Stimulated activated naive CD8-positive, alpha-beta T cell treated with anti-CD3 and anti-CD28 coated beads, Interleukin-15, amount 100 ng/mL, for 72 hours (primary cell): ENCODE measurements around the gene FLT1.

Experiments
- ATAC-seq: fragments of 150-1000 bp; cut with Tn5 transposase; 2 replicates; pipeline ENCODE4 v1.10.0; 2021; ENCODE audit warnings: mild to moderate bottlenecking, moderate library complexity
- DNase-seq, 2 donors: peaks; one replicate each; pipeline ENCODE4 v3.0.0; 2021 to 2022
- H3K27ac Mint-ChIP-seq, 2 donors: one replicate each; pipeline ENCODE4 v1.8.0; 2022; ENCODE audit warnings: mild to moderate bottlenecking in 2 of 2, mixed read lengths in 2 of 2, moderate library complexity in 2 of 2
- H3K27me3 Mint-ChIP-seq: one replicate; pipeline ENCODE4 v1.8.0; 2022; ENCODE audit warnings: mixed read lengths
- H3K4me1 Mint-ChIP-seq: one replicate; pipeline ENCODE4 v1.8.0; 2022; ENCODE audit warnings: mild to moderate bottlenecking, mixed read lengths
- H3K4me3 Mint-ChIP-seq, 2 donors: one replicate each; pipeline ENCODE4 v1.8.0; 2022; ENCODE audit warnings: mild to moderate bottlenecking in 2 of 2, mixed read lengths in 2 of 2, moderate library complexity in 1 of 2
- H3K9me3 Mint-ChIP-seq, 2 donors: one replicate each; pipeline ENCODE4 v1.8.0; 2022; ENCODE audit warnings: mixed read lengths in 2 of 2

Gene FLT1, protein sequence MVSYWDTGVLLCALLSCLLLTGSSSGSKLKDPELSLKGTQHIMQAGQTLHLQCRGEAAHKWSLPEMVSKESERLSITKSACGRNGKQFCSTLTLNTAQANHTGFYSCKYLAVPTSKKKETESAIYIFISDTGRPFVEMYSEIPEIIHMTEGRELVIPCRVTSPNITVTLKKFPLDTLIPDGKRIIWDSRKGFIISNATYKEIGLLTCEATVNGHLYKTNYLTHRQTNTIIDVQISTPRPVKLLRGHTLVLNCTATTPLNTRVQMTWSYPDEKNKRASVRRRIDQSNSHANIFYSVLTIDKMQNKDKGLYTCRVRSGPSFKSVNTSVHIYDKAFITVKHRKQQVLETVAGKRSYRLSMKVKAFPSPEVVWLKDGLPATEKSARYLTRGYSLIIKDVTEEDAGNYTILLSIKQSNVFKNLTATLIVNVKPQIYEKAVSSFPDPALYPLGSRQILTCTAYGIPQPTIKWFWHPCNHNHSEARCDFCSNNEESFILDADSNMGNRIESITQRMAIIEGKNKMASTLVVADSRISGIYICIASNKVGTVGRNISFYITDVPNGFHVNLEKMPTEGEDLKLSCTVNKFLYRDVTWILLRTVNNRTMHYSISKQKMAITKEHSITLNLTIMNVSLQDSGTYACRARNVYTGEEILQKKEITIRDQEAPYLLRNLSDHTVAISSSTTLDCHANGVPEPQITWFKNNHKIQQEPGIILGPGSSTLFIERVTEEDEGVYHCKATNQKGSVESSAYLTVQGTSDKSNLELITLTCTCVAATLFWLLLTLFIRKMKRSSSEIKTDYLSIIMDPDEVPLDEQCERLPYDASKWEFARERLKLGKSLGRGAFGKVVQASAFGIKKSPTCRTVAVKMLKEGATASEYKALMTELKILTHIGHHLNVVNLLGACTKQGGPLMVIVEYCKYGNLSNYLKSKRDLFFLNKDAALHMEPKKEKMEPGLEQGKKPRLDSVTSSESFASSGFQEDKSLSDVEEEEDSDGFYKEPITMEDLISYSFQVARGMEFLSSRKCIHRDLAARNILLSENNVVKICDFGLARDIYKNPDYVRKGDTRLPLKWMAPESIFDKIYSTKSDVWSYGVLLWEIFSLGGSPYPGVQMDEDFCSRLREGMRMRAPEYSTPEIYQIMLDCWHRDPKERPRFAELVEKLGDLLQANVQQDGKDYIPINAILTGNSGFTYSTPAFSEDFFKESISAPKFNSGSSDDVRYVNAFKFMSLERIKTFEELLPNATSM (N-terminal part only)

DNA sequence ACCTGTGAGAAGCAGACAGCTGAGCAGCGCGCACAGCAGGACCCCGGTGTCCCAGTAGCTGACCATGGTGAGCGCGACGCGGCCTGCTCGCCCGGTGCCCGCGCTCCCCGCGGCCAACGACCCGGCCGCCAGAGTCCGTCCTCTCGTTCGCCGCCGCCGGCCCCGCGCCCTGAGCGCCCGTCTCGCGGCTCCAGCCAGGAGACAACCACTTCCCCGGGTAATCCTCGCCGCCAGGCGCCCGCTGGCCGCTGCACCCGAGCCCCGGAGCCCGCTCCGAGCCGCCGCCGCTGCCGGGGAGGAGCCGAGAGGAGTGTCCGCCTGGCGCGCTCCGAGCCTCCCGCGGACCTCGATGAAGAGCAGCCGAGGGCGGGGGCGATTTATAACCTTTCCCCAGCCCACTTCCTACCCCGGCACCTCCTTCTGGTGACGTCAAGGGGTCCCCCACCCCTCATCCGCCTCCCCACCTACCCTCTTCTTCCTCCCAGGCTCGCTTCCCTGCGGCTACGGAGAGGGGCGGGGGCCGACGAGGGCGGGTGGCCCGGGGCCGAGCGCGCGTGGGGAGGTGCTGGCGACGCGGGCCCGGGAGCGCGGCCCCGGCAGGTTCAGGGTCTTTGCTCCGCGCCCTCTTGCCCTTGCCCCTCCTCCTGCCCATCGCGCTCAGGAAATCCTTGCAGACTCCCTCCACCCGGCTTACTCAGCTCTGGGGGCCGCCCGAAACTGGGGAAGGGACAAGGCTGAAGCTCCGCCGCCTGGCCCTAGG is at the start of gene FLT1:
Gene FLT1, minus strand, starts transcription at position 351 of the 760 bp plus-strand sequence. Its CDS starts 285 bp downstream, at position 66.
- Mint-ChIP-seq H3K4me1 (peaks cover 24% of the 10 kb centered on the region), H3K27me3 (peaks cover 47% of the 10 kb centered on the region), H3K4me3 (peak within 1 kb of the TSS; percentile 78 to 85), H3K9me3 (no peaks in the 10 kb centered on the region), H3K27ac (no peak within 1 kb of the TSS)
- ATAC-seq (peak; percentile 61), DNase-seq (peak; percentile 44 to 49)

DNA sequence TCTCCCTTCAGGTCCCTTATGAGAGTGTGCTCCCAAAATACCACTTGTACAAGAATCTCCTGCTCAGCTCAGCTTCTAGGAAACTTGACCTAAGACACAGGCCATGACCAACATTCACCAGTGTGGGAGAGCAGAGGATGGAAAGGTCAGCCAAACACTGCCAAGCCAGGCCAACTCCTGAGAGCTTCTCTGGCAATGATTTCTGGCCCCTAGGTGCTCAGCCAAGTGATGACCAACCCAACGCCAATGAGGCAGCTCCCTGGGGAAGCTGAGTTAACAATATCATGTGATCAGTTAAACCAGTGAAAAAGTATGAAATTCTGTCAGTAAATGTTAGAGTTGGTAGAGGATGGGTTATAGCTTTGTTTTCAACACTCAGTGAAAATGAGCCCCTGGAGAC is 49.1 kb upstream of the FLT1 start:
- peaks cover 3% of the 10 kb centered on the region for H3K4me1 Mint-ChIP-seq
- H3K27me3 Mint-ChIP-seq: peaks cover 31% of the 10 kb centered on the region
- no peak for DNase-seq
- peaks cover 20 to 24% of the 10 kb centered on the region in 2 donors for H3K9me3 Mint-ChIP-seq
- H3K27ac Mint-ChIP-seq: no peak overlapping the region
- no peak overlapping the region for H3K4me3 Mint-ChIP-seq
- no peak for ATAC-seq

DNA sequence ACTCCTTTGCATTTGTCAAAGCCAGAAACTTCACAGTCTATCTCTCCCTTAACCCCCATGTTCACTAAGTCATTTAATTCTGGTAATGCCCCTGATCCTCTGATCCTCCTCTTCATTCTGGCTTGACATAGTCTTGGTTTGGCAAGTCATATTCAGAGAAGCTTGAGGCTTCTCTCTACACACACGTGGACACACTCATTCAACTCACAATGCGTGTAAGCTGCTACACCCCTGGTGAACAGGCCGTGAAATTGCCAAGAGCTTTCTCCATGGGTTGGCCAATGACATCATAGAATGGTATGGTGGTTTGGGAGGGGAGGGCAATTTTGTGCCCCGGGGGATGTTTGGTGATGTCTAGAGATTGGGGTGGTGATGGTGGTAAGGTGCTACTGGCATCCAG is 47.9 kb upstream of the FLT1 start:
- ATAC-seq: peak; percentile 39
- Mint-ChIP-seq H3K27me3 (peaks cover 27% of the 10 kb centered on the region), H3K4me3 (no peak overlapping the region)

DNA sequence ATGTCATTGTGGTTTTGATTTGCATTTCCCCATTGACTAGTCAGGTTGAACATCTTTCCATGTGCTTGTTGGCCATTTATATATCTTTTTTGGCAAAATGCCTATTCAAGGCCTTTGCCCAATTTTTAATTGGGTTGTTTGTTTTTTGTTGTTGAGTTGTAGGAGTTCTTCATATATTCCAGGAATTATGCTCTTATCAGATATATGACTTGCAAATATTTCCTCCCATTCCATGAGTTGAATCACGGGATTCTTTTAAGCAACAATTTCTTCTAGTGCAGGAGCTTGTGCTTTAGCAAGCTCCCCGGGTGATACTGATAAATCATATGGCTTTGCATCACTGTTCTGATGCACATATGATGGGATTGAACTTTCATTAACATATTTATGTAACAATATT is 47.0 kb upstream of the FLT1 start:
- no peak for ATAC-seq
- H3K27me3 Mint-ChIP-seq: peaks cover 24% of the 10 kb centered on the region
- no peak overlapping the region for H3K4me3 Mint-ChIP-seq
- H3K27ac Mint-ChIP-seq: no peak overlapping the region
- DNase-seq: no peak
- H3K4me1 Mint-ChIP-seq: peaks cover 7% of the 10 kb centered on the region
- peaks cover 20 to 24% of the 10 kb centered on the region in 2 donors for H3K9me3 Mint-ChIP-seq

More for the DNA sequence above, 47.9 kb upstream of the FLT1 start:
- DNase-seq: no peak
- Mint-ChIP-seq H3K27ac (no peak overlapping the region), H3K9me3 (peaks cover 20 to 24% of the 10 kb centered on the region in 2 donors), H3K4me1 (peaks cover 7% of the 10 kb centered on the region)

DNA sequence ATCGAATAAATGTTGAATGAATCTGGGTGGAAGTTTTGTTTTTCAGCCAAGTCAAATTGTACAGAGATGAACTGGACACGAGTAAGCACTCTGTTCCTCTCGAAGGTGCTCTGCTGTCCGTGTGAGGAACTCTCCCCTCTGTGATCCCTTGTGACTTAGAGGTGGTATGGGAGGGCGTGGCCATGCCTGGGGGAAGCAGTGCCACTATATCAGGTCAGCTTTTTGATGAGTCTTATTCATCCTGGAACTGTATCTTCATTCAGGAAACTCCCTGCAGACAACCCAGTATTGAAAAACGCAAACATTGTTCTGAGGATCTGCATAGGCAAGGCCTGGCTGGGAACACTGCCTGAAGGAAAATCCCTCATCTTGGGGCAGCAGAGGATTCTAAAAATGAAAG is 45.7 kb upstream of the FLT1 start:
- Mint-ChIP-seq H3K4me3 (no peak overlapping the region), H3K9me3 (peaks cover 20 to 24% of the 10 kb centered on the region in 2 donors), H3K27me3 (peaks cover 33% of the 10 kb centered on the region), H3K4me1 (peaks cover 7% of the 10 kb centered on the region), H3K27ac (no peak overlapping the region)
- DNase-seq (no peak), ATAC-seq (peak; percentile 51)

DNA sequence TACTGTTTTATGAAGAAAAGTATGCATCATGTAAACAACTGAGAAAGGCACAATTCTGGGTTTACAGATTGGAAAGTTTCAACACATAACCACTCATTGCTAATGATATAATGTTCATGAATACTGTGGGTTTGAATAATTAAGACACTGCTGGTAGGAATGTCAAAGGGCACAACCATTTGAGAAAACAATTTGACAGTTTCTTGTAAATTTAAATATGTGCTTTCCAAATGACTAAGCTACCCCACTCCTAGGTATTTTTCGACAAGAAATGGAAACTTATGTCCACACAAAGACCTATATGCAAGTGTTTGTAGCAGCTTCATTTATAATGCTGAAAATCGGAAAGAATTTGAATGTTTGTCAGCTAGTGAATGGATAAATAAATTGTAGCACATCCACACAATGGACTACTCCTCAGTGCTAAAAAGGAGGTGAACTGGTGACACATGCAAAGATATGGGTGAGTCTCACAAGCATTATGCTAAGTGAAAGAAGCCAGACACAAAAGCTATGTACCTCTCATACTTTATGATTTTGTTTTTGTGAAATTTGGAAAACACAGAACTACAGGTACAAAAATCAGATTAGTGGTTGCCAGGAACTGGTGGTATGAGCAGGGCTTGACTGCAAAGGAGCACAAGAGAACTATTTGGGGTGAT is 44.8 kb upstream of the FLT1 start:
- Mint-ChIP-seq H3K27me3 (peaks cover 42% of the 10 kb centered on the region), H3K9me3 (peaks cover 19 to 29% of the 10 kb centered on the region in 2 donors), H3K4me3 (no peak overlapping the region), H3K4me1 (peaks cover 7% of the 10 kb centered on the region), H3K27ac (no peak overlapping the region)
- ATAC-seq (peak; percentile 63), DNase-seq (no peak)

DNA sequence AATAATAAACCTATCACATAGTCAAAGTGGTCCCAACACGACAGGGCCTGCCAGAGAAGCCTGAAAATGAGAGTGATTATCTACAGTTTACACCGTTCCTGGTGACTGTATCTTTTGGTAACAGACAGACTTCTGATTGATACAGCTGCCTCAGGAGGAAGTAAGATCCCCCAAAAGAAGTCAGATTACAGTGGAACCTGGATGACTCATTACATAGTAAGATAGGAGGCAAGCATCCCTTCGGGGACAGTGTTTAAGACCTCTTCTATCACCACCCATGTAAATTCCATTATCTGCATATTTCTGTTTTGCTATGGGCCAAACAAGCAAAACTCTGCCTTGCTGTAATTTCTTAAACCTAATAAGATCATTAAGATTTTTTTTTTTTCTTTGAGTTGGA is 44.0 kb upstream of the FLT1 start:
- Mint-ChIP-seq H3K27me3 (peaks cover 44% of the 10 kb centered on the region), H3K4me1 (peaks cover 7% of the 10 kb centered on the region), H3K4me3 (no peak overlapping the region), H3K27ac (no peak overlapping the region), H3K9me3 (peaks cover 11 to 21% of the 10 kb centered on the region in 2 donors)
- DNase-seq: no peak
- ATAC-seq: no peak

DNA sequence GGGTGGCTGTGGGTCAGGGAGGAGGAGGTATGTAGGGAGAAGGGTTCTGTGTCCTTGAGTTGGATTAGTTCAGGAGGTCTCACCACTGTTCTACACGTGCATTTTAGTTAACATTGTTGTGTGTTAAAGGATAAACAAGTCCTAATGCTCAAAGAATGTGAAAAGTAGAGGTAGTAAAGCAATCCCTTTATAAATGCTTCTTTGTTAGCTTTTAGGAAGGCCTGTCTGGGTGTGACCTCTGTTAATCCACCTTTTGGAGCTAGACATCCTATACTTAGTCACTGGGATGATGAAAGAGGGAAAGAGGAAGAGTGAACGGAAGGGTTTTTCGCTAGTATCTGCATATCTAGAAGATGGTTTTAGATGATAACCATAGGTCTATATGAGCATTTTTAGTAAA is 42.2 kb upstream of the FLT1 start:
- Mint-ChIP-seq H3K4me3 (no peak overlapping the region), H3K27me3 (peaks cover 40% of the 10 kb centered on the region), H3K27ac (no peak overlapping the region), H3K9me3 (peaks cover 0 to 5% of the 10 kb centered on the region in 2 donors), H3K4me1 (peaks cover 7% of the 10 kb centered on the region)
- no peak for DNase-seq
- no peak for ATAC-seq

DNA sequence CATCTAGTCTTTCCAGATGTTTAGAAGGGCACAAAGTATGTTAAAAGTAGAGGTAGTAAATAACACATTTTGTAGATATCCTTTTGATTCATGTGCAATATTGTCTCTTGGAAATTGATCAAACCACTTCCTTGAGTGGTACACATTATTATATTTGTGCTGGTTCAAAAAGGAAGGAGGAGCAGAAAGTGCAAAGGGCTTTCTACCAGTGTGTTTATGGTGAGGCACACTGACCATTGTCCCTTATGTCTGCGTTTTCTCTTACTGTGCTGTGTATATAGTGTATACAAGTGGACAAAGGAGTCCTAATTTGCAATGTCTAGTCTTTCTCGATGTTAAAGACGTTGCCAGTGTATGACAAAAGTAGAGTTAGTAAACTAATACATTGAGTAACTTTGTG is 41.4 kb upstream of the FLT1 start:
- DNase-seq: no peak
- no peak for ATAC-seq
- Mint-ChIP-seq H3K4me1 (peaks cover 7% of the 10 kb centered on the region), H3K9me3 (peaks cover 0 to 5% of the 10 kb centered on the region in 2 donors), H3K27ac (no peak overlapping the region), H3K4me3 (no peak overlapping the region), H3K27me3 (peaks cover 40% of the 10 kb centered on the region)

DNA sequence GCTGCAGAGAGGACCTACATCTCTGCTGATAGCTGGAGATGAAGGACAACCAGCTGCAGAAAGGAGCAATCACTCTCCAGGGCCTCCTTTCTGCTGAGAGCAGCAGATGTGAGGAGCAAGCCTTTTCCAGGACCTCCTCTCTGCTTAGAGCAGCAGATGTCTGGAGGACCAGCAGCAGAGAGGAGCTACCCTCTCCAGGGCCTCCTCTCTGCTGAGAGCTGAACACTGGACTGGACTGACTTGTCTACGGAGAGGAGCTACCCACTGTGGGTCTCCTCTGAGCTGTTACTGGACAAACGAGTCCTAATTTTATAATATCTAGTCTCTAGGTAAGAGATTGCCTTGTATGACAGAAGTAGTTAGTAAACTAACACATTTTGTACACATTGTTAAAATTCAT is 40.8 kb upstream of the FLT1 start:
- Mint-ChIP-seq H3K27me3 (peaks cover 40% of the 10 kb centered on the region), H3K4me3 (no peak overlapping the region), H3K9me3 (peaks cover 0 to 5% of the 10 kb centered on the region in 2 donors), H3K4me1 (peaks cover 7% of the 10 kb centered on the region), H3K27ac (no peak overlapping the region)
- DNase-seq (no peak), ATAC-seq (no peak)

DNA sequence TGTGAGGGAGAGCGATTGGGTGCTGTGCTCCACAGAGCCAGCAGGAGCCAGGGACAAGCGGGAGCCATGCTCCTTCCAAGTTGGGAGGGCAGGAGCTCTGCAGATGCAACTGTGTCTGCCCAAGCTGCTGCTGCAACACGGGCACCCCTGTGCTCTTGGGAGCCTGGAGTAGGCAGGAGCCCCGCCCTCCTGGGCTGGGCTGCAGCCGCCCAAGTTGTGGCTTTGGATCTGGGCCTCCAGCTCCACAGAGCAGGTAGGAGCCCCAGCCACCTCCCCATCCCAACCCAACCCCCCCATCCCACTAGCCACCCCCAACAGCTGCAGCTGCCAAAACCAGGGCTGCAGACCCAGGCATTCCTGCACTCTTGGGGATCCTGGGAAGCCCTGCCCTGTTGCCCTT is 39.9 kb upstream of the FLT1 start:
- Mint-ChIP-seq H3K4me3 (no peak overlapping the region), H3K4me1 (peaks cover 7% of the 10 kb centered on the region), H3K27ac (no peak overlapping the region), H3K9me3 (peaks cover 0 to 5% of the 10 kb centered on the region in 2 donors), H3K27me3 (peaks cover 40% of the 10 kb centered on the region)
- ATAC-seq (no peak), DNase-seq (no peak)

DNA sequence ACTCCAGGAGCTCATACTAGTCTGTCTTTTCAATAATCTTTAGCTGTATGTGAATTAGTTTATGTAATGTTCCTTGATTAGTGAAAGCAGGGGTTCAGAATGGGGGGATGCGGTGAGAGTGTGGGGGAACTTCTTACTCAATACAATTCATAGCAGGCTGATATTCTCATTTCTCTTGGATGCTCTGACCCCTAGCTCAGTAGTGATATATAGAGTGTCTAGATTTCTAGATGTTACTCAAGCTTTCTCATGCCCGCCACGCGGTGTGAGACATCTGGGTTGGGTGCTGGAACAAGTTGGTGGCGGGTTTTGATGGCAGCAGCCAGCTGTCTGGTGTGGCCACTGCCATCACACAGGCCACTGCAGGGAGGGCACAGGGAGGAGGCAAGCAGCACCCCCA is 39.3 kb upstream of the FLT1 start:
- H3K9me3 Mint-ChIP-seq: peaks cover 0 to 5% of the 10 kb centered on the region in 2 donors
- peaks cover 6% of the 10 kb centered on the region for H3K4me1 Mint-ChIP-seq
- ATAC-seq (peak; percentile 43), DNase-seq (peak in 1 of 2 donors; percentile 15)
- peaks cover 40% of the 10 kb centered on the region for H3K27me3 Mint-ChIP-seq
- H3K27ac Mint-ChIP-seq: no peak overlapping the region
- no peak overlapping the region for H3K4me3 Mint-ChIP-seq

DNA sequence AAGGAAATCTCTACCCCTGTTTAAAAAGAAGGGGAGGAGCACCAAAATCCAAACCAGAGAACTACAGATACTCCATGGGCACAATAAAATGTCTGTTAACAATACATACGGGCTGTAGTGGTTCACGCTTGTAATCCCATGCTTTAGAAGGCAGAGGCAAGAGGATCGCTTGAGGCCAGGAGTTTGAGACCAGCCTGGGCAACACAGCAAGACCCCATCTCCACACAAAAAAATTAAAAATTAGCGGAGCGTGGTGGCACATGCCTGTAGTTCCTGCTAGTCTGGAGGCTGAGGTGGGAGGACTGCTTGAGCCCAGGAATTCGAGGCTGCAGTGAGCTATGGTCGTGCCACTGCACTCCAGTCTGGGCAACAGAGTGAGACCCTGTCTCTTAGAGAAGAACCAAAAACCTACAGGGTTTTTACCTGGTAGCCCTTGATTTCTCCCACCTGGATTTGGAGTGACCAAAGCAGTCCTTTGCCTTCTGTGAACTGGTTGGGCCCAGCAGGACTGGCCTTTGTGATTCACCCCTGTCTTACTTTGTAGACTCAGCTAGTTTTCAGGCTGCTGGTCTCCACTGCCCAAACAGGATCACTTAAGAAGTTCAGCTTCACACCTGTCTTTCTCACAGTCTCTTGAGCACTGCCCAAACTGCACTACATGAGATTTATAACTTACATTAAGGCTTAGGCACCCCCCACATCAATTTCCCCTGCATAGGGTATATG is 38.7 kb upstream of the FLT1 start:
- H3K27ac Mint-ChIP-seq: no peak overlapping the region
- ATAC-seq: no peak

DNA sequence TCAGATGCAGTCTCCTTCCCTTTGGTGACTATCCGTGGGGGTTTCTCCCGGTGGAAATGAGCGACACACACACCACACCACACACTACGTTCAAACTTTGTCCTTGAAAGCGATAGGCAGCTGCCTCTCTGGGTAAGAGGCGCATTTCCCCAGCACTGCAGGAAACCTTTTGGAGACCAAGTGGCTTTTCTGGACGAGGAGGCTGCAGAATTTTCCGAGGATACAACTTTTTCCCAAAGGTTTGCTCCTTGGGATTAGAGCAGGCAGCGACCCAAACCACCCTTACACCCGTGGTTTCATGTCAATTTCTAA is 38.2 kb upstream of the FLT1 start:
- peak; percentile 4 for ATAC-seq
- H3K4me3 Mint-ChIP-seq: peak overlapping the region; percentile 49 to 60
- DNase-seq: no peak
- no peak overlapping the region for H3K27ac Mint-ChIP-seq
- peaks cover 0 to 5% of the 10 kb centered on the region in 2 donors for H3K9me3 Mint-ChIP-seq
- peaks cover 50% of the 10 kb centered on the region for H3K27me3 Mint-ChIP-seq
- H3K4me1 Mint-ChIP-seq: no peaks in the 10 kb centered on the region

More for the DNA sequence above, 38.7 kb upstream of the FLT1 start:
- no peaks in the 10 kb centered on the region for H3K4me1 Mint-ChIP-seq
- H3K9me3 Mint-ChIP-seq: peaks cover 0 to 5% of the 10 kb centered on the region in 2 donors
- H3K4me3 Mint-ChIP-seq: peak overlapping the region in 1 of 2 donors; percentile 49
- DNase-seq: no peak
- H3K27me3 Mint-ChIP-seq: peaks cover 45% of the 10 kb centered on the region
